Astrocyte of the cerebellum (primary cell): Measurements from ENCODE around the gene DEGS2.

ENCODE experiments used
- DNase-seq: peaks from one replicate; pipeline ENCODE4 v3.0.0-alpha.2; 2011; ENCODE audit warnings: low read depth
- H3K4me3 ChIP-seq: 2 replicates; pipeline ENCODE4 v1.5.1; 2011; ENCODE audit warnings: mild to moderate bottlenecking, low read depth, low read length, moderate library complexity
- in situ Hi-C: cut with HindIII; loops from 2 replicates; pipeline ENCODE4 v1.10.0; 2017; ENCODE audit warnings: low sequenced_read_pairs
- TF ChIP-seq, protein P1 (sequence below): IDR thresholded peaks from 2 replicates; pipeline ENCODE4 v1.5.1; 2012; ENCODE audit warnings: low read length, low read depth, moderate library complexity, mild to moderate bottlenecking; ENCODE audit errors: missing control alignments

DEGS2 gene

DNA sequence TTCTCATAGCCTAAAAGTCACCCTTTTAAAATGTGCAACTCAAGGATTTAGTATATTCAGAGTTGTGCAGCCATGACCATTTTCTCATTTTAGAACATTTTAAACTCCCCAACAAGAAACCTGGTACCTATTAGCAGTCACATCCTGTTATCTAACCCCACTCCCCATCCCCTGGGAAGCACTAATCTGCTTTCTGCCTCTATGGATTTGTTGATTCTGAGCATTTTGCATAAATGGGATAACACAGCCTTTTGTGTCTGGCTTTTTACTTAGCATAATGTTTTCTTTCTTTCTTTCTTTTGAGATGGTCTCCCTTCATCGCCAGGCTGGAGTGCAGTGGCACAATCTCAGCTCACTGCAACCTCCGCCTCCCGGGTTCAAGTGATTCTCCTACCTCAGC, 40.9 kb upstream of the DEGS2 start:
- in situ Hi-C loops, result no loop called here
- H3K4me3 ChIP-seq, result no peak overlapping the region
- DNase-seq, result no peak
- TF ChIP-seq, protein P1, sequence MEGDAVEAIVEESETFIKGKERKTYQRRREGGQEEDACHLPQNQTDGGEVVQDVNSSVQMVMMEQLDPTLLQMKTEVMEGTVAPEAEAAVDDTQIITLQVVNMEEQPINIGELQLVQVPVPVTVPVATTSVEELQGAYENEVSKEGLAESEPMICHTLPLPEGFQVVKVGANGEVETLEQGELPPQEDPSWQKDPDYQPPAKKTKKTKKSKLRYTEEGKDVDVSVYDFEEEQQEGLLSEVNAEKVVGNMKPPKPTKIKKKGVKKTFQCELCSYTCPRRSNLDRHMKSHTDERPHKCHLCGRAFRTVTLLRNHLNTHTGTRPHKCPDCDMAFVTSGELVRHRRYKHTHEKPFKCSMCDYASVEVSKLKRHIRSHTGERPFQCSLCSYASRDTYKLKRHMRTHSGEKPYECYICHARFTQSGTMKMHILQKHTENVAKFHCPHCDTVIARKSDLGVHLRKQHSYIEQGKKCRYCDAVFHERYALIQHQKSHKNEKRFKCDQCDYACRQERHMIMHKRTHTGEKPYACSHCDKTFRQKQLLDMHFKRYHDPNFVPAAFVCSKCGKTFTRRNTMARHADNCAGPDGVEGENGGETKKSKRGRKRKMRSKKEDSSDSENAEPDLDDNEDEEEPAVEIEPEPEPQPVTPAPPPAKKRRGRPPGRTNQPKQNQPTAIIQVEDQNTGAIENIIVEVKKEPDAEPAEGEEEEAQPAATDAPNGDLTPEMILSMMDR, result no peak

DNA sequence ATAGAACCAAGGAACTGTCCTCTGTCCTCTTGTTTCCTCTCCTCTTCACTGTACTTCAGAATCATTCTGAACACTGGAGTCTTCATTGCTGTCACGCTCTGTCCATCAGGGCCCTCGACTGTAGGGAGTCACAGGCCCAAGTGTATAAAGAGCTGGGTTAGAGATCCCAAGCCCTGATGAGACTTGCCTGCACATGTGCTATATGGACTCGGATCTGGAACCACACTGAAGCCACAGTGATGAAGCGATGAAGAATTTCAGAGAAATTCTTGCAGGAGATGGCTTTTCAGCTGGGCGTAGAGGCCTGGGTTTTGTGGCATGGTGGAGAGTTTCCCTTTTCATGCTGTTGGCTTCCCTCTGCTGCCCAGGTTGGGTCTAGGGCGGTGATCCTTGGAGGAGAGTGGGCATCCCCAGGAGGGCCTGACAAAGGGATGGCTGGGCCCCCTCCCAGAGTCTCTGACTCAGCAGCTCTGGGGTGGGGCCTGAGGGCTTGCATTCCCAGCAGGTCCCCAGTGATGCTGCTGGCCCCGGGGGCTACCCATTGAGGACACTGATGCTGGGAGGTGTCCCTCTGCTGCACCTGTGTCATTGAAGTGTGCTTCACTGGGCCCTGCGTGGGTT, 39.9 kb upstream of the DEGS2 start:
- no peak overlapping the region for H3K4me3 ChIP-seq
- in situ Hi-C loops, result no loop called here
- TF ChIP-seq, protein P1, result no peak
- no peak for DNase-seq

DNA sequence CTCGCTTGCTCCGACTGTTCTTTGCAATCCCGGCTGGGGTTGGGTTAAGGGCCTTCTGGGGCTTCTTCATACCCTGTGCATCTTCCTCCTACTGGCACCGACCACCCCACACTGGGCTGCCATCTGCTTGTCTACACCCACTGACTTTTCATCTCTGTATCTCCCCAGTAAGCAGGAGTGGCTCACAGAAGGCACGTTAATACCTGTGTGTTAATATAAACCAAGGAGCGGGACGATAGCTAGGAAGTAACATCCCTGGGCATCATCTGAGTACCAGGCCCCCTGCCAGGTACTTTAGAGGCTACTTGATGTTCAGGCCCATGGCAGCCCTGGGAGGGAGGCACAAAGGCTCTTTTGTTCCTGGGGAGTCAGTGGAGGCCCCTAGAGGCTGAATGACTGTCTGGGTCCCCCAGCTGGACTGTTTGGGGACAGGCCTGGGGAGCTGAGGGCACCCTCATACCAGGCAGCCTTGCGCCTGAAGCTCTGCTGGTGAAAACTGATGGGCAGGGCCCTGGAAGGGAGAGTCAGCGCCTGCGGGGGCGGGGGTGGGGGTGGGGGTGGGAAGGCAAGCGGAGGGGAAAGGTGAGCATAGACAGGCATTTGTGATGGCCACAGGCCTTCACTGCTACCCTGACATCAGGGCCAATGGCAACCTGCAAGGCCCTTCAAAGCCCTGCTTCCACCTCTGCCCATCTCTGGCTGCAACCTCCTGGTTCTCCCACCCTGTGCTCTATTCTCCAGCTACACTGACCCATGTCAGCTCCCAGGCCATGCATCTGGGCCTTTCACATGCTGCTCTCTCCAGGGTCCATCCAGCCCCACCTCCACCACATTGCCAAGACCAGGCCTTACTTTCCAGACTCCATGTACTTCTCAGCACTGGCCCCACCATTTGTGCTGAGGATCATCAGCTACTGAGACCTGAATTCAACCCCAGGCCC, 34.2 kb upstream of the DEGS2 start:
- DNase-seq, result no peak
- in situ Hi-C loops, result no loop called here
- TF ChIP-seq, protein P1, result no peak
- H3K4me3 ChIP-seq, result peak overlapping the region; percentile 44

DNA sequence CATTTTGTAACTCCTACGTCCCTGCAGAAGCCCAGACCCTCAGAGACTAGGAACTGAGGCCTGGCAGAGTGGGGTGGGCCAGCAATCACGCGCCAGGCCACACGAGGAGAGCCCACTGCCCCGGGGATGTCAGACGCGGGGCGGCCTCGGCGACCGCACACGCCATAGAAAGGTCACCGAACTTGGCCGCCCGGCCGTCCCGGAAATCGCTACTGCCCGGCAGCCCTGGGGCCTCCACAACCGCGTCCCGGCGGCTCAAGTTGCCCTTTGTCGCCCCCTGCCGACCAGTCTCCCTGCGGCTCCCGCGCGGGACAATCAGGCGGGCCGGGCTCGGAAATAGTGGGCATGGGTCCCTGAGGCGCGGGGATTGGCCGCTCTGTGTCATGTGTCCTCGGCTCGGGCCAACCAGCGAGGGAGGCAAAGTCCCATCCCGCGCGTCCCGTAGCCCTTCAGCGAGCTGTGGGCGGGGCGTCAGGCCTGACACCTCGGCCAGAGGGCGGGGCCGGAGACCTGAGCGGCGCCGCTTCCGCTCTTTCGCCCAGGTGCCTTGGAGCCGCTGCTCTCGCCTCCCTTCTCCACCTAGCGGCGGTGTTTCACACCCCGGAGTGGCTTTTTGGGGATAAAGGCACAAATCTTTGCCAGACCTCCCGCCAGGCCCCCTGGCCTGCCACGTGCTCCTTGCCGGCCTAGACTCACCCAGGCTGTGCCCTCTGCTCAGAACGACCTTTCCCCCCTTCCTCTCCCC, 33.4 kb upstream of the DEGS2 start:
- peak overlapping the region; percentile 44 for H3K4me3 ChIP-seq
- in situ Hi-C loops, result no loop called here
- TF ChIP-seq, protein P1, result peak; percentile 75
- peak; percentile 93 for DNase-seq

DNA sequence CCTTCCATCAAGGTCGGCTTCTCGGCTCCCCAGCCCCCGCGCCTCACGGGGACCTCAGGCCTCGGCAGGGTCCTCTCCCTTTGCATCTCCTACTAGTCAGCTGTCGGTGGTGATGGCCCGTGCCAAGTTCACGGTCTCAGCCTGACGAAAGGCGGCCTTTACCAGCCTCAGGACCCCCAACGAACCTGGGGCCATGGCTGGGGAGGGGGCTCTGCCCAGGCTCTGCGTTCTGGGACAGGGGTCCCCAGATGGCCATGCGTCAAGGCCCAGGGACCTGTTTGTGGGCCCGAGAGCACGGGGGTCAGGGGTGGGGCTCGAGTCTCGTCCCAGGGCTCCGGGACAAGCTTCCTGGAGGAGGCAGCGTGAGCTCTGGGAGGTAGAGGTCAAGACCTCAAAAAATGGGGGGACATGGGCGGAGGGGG, 32.8 kb upstream of the DEGS2 start:
- in situ Hi-C loops, result no loop called here
- no peak for DNase-seq

More for the DNA sequence above, 32.8 kb upstream of the DEGS2 start:
- peak overlapping the region; percentile 44 for H3K4me3 ChIP-seq
- TF ChIP-seq, protein P1, result no peak
